H9 (cell line): ENCODE measurements around the gene B3GLCT. TPM values are rescaled to one million over a fixed set of nuclear protein-coding genes. Genes with fewer than 3 reads are reported as not detected.

Experiments used
- DNase-seq: peaks from one replicate; pipeline ENCODE4 v3.0.0-alpha.2; 2017
- H2AFZ ChIP-seq: one replicate; pipeline ENCODE4 v1.6.1; 2013; ENCODE audit warnings: mild to moderate bottlenecking, low read length, control low read depth, moderate library complexity
- H2AK5ac ChIP-seq: 2 replicates; pipeline ENCODE4 v1.6.1; 2013; ENCODE audit warnings: low read length, control low read depth, mixed read lengths; ENCODE audit not compliant: insufficient read length
- H2BK120ac ChIP-seq: one replicate; pipeline ENCODE4 v1.6.1; 2013; ENCODE audit warnings: low read depth, mild to moderate bottlenecking, low read length, control low read depth, inconsistent platforms; ENCODE audit not compliant: poor library complexity, severe bottlenecking
- H2BK12ac ChIP-seq: 2 replicates; pipeline ENCODE4 v1.6.1; 2013; ENCODE audit warnings: low read length, control low read depth, mixed read lengths, low read depth; ENCODE audit not compliant: insufficient read length
- H2BK15ac ChIP-seq: 2 replicates; pipeline ENCODE4 v1.6.1; 2013; ENCODE audit warnings: low read depth, low read length, control low read depth
- H2BK20ac ChIP-seq: one replicate; pipeline ENCODE4 v1.6.1; 2013; ENCODE audit warnings: low read depth, mild to moderate bottlenecking, low read length, control low read depth, inconsistent platforms; ENCODE audit not compliant: poor library complexity, severe bottlenecking
- H2BK5ac ChIP-seq: 2 replicates; pipeline ENCODE4 v1.6.1; 2013; ENCODE audit warnings: low read length, control low read depth, mixed read lengths; ENCODE audit not compliant: insufficient read length
- H3K14ac ChIP-seq: 2 replicates; pipeline ENCODE4 v1.6.1; 2013; ENCODE audit warnings: low read length, control low read depth; ENCODE audit not compliant: insufficient read depth
- H3K18ac ChIP-seq: 2 replicates; pipeline ENCODE4 v1.6.1; 2013; ENCODE audit warnings: low read depth, mild to moderate bottlenecking, mixed read lengths, low read length, control low read depth; ENCODE audit not compliant: insufficient read length
- H3K23ac ChIP-seq: 2 replicates; pipeline ENCODE4 v1.6.1; 2013; ENCODE audit warnings: low read length, control low read depth, mixed read lengths, low read depth; ENCODE audit not compliant: insufficient read length
- H3K23me2 ChIP-seq: 2 replicates; pipeline ENCODE4 v1.6.1; 2013; ENCODE audit warnings: low read depth, mild to moderate bottlenecking, mixed read lengths, low read length, control low read depth; ENCODE audit not compliant: insufficient read length, poor library complexity, severe bottlenecking
- H3K27ac ChIP-seq: 2 replicates; pipeline ENCODE4 v1.5.1; 2013; ENCODE audit warnings: low read length, control low read depth, mixed read lengths, low read depth; ENCODE audit not compliant: insufficient read length
- H3K27me3 ChIP-seq: 2 replicates; pipeline ENCODE4 v1.6.1; 2013; ENCODE audit warnings: low read length, control low read depth, inconsistent platforms; ENCODE audit not compliant: insufficient read depth
- H3K4ac ChIP-seq: 2 replicates; pipeline ENCODE4 v1.6.1; 2013; ENCODE audit warnings: low read depth, mild to moderate bottlenecking, control low read depth, inconsistent platforms, low read length, moderate library complexity
- H3K4me1 ChIP-seq: 2 replicates; pipeline ENCODE4 v1.6.1; 2013; ENCODE audit warnings: low read length, control low read depth, inconsistent platforms; ENCODE audit not compliant: insufficient read depth
- H3K4me2 ChIP-seq: 2 replicates; pipeline ENCODE4 v1.6.1; 2013; ENCODE audit warnings: low read length, control low read depth, mixed read lengths; ENCODE audit not compliant: insufficient read length, insufficient read depth
- H3K56ac ChIP-seq: 2 replicates; pipeline ENCODE4 v1.6.1; 2013; ENCODE audit warnings: low read depth, mild to moderate bottlenecking, mixed read lengths, low read length, control low read depth; ENCODE audit not compliant: insufficient read length
- H3K79me1 ChIP-seq: 2 replicates; pipeline ENCODE4 v1.6.1; 2013; ENCODE audit warnings: low read depth, mild to moderate bottlenecking, moderate library complexity, low read length, control low read depth, inconsistent platforms; ENCODE audit not compliant: insufficient read depth, poor library complexity, severe bottlenecking
- H3K79me2 ChIP-seq: 2 replicates; pipeline ENCODE4 v1.6.1; 2013; ENCODE audit warnings: low read length, control low read depth, inconsistent platforms; ENCODE audit not compliant: insufficient read depth
- H3K9ac ChIP-seq: 2 replicates; pipeline ENCODE4 v1.6.1; 2013; ENCODE audit warnings: low read length, control low read depth, mixed read lengths; ENCODE audit not compliant: insufficient read length; ENCODE audit errors: extremely low read depth
- H3K9me3 ChIP-seq: one replicate; pipeline ENCODE4 v1.6.1; 2013; ENCODE audit warnings: low read depth, low read length, inconsistent platforms; ENCODE audit not compliant: control insufficient read depth
- H3T11ph ChIP-seq: one replicate; pipeline ENCODE4 v1.6.1; 2013; ENCODE audit warnings: mild to moderate bottlenecking, low read length, control low read depth, inconsistent platforms
- H4K20me1 ChIP-seq: one replicate; pipeline ENCODE4 v1.6.1; 2013; ENCODE audit not compliant: control insufficient read depth, insufficient read length, insufficient read depth
- H4K5ac ChIP-seq: 2 replicates; pipeline ENCODE4 v1.6.1; 2013; ENCODE audit warnings: low read depth, mild to moderate bottlenecking, mixed read lengths, low read length, control low read depth; ENCODE audit not compliant: insufficient read length
- H4K8ac ChIP-seq: replicated peaks from 2 replicates; pipeline ENCODE4 v1.6.1; 2013; ENCODE audit warnings: low read length, control low read depth, mixed read lengths, low read depth; ENCODE audit not compliant: insufficient read length
- H4K91ac ChIP-seq: 2 replicates; pipeline ENCODE4 v1.6.1; 2013; ENCODE audit warnings: low read depth, mild to moderate bottlenecking, moderate library complexity, mixed read lengths, low read length, control low read depth; ENCODE audit not compliant: insufficient read length
- H3K27ac Mint-ChIP-seq, 3 experiments: 2 replicates in 2 of 3; 3 replicates in 1 of 3; pipeline ENCODE4 v1.8.0; 2020 to 2021; ENCODE audit warnings: mixed read lengths in 3 of 3, mild to moderate bottlenecking in 1 of 3, moderate library complexity in 1 of 3
- H3K27me3 Mint-ChIP-seq: 2 replicates; pipeline ENCODE4 v1.8.0; 2021; ENCODE audit warnings: low read depth, mild to moderate bottlenecking, moderate library complexity, mixed read lengths
- H3K36me3 Mint-ChIP-seq, 3 experiments: 2 replicates in 2 of 3; 3 replicates in 1 of 3; pipeline ENCODE4 v1.8.0; 2020 to 2021; ENCODE audit warnings: low read depth in 3 of 3, mixed read lengths in 3 of 3; ENCODE audit not compliant: insufficient read depth in 1 of 3
- H3K4me1 Mint-ChIP-seq, 2 experiments: 2 replicates each; pipeline ENCODE4 v1.8.0; 2020; ENCODE audit warnings: mixed read lengths in 2 of 2
- H3K4me3 Mint-ChIP-seq, 2 experiments: 2 replicates in 1 of 2; 3 replicates in 1 of 2; pipeline ENCODE4 v1.8.0; 2020 to 2021; ENCODE audit warnings: mild to moderate bottlenecking in 2 of 2, mixed read lengths in 2 of 2, moderate library complexity in 1 of 2
- H3K9me3 Mint-ChIP-seq, 2 experiments: 2 replicates in 1 of 2; 3 replicates in 1 of 2; pipeline ENCODE4 v1.8.0; 2020; ENCODE audit warnings: mild to moderate bottlenecking in 2 of 2, mixed read lengths in 2 of 2, moderate library complexity in 1 of 2
- WGBS: extraction: QIAGEN DNeasy Blood & Tissue Kit; methylation state at CpG from one replicate; pipeline ENCODE4 v1.1.7; 2013; ENCODE audit warnings: missing lambda C conversion rate, low lambda C conversion rate, mixed read lengths; ENCODE audit not compliant: insufficient read length; ENCODE audit errors: extremely low coverage; 5-methylcytosine and 5-hydroxymethylcytosine counted together
- total RNA-seq: library from RNA; stranded (reverse); gene quantifications from 2 replicates; pipeline ENCODE4 v1.2.1, GENCODE V29; 2021
- TF ChIP-seq, protein P1 (sequence below): fragments of 200-600 bp; sonication (generic); conservative IDR thresholded peaks from 3 replicates; pipeline ENCODE4 v1.8.0; 2021; ENCODE audit warnings: antibody characterized with exemption, mild to moderate bottlenecking

The B3GLCT gene
- total RNA-seq, 1 experiment from 2014 or later, result 5.4 TPM

DNA sequence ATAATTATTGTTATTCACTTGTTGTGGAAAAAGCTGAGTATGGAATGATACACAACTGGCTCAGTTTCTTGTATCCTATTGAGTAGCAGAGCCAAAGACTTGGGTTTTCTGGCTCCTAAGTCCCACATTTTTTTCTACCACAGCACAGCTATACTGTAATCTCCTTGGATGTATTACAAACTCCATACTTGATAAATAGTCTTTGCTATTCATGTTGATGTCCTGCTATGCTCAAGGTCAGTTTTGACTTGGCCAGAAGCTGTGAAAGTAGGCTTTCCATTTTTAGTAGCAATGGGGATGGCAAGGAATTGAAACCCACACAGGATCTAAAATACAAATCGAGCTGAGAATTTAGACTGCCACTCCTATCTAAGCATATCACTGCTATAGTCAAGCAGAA is 79.1 kb downstream of the B3GLCT start:
- H3K9me3 ChIP-seq, result peaks cover 8% of the 10 kb centered on the region
- no peak overlapping the region for H2BK5ac ChIP-seq
- no peak for DNase-seq
- no peaks in the 10 kb centered on the region; the same call in 1 of the 2 replicates for H3K27me3 ChIP-seq
- H3K23ac ChIP-seq, result no peak overlapping the region
- no peak overlapping the region for H2BK12ac ChIP-seq
- Mint-ChIP-seq H3K27me3 (no peaks in the 10 kb centered on the region), H3K36me3 (peaks cover 20 to 44% (median 32%) of the 10 kb centered on the region in 3 experiments), H3K4me3 (no peak overlapping the region), H3K27ac (no peak overlapping the region), H3K9me3 (peaks cover 12 to 20% of the 10 kb centered on the region in 2 experiments), H3K4me1 (peaks cover 4 to 9% of the 10 kb centered on the region in 2 experiments)
- no peak overlapping the region for H3K56ac ChIP-seq
- no peak overlapping the region for H2BK20ac ChIP-seq
- no peak overlapping the region for H2BK120ac ChIP-seq
- H3K23me2 ChIP-seq, result no peaks in the 10 kb centered on the region
- no CpG with 5 or more reads among the region's 1 CpG for WGBS
- H4K91ac ChIP-seq, result no peak overlapping the region
- no peak overlapping the region for H4K8ac ChIP-seq
- no peaks in the 10 kb centered on the region for H4K20me1 ChIP-seq
- no peak overlapping the region for H3K4me2 ChIP-seq
- H3K79me1 ChIP-seq, result no peaks in the 10 kb centered on the region
- H3K4me1 ChIP-seq, result no peaks in the 10 kb centered on the region
- H3K14ac ChIP-seq, result no peak overlapping the region
- H3K4ac ChIP-seq, result no peak overlapping the region
- H3K79me2 ChIP-seq, result no peaks in the 10 kb centered on the region
- no peak overlapping the region for H3K18ac ChIP-seq
- H2AK5ac ChIP-seq, result no peak overlapping the region
- no peak overlapping the region for H2AFZ ChIP-seq
- H4K5ac ChIP-seq, result no peak overlapping the region
- TF ChIP-seq, protein P1, sequence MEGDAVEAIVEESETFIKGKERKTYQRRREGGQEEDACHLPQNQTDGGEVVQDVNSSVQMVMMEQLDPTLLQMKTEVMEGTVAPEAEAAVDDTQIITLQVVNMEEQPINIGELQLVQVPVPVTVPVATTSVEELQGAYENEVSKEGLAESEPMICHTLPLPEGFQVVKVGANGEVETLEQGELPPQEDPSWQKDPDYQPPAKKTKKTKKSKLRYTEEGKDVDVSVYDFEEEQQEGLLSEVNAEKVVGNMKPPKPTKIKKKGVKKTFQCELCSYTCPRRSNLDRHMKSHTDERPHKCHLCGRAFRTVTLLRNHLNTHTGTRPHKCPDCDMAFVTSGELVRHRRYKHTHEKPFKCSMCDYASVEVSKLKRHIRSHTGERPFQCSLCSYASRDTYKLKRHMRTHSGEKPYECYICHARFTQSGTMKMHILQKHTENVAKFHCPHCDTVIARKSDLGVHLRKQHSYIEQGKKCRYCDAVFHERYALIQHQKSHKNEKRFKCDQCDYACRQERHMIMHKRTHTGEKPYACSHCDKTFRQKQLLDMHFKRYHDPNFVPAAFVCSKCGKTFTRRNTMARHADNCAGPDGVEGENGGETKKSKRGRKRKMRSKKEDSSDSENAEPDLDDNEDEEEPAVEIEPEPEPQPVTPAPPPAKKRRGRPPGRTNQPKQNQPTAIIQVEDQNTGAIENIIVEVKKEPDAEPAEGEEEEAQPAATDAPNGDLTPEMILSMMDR, result no peak
- H3K27ac ChIP-seq, result no peak overlapping the region
- H3T11ph ChIP-seq, result no peak overlapping the region
- no peak overlapping the region for H2BK15ac ChIP-seq
- H3K9ac ChIP-seq, result no peak overlapping the region
